GM12875 (cell line): ENCODE measurements around the gene KLHL10.
A peak's percentile ranks its signal among the peaks of the same experiment; 100 is the strongest.

ENCODE experiments used
- H3K4me3 ChIP-seq: one replicate; pipeline ENCODE4 v1.5.1; 2011; ENCODE audit warnings: low read depth, low read length, control low read depth
- CTCF ChIP-seq: IDR thresholded peaks from 2 replicates; pipeline ENCODE4 v1.5.1; 2011; ENCODE audit warnings: low read depth, mild to moderate bottlenecking, control low read depth, inconsistent platforms, low read length, moderate library complexity, borderline replicate concordance; ENCODE audit not compliant: insufficient read depth

KLHL10 gene

GRCh38 chr17:41799366-41799765 lies 38.3 kb upstream of the KLHL10 start:
- no peak for TF ChIP-seq CTCF
- H3K4me3 ChIP-seq, result no peak overlapping the region

GRCh38 chr17:41800601-41801373 lies 36.8 kb upstream of the KLHL10 start:
- no peak overlapping the region for H3K4me3 ChIP-seq
- no peak for TF ChIP-seq CTCF

GRCh38 chr17:41801374-41802271 lies 36.0 kb upstream of the KLHL10 start:
- peak; percentile 91 for TF ChIP-seq CTCF
- H3K4me3 ChIP-seq, result no peak overlapping the region

GRCh38 chr17:41803049-41804020 lies 34.3 kb upstream of the KLHL10 start:
- no peak overlapping the region for H3K4me3 ChIP-seq
- no peak for TF ChIP-seq CTCF

GRCh38 chr17:41806685-41807445 lies 30.8 kb upstream of the KLHL10 start:
- H3K4me3 ChIP-seq, result no peak overlapping the region
- TF ChIP-seq CTCF, result no peak
